ENCODE measurements around the gene HCST.

GRCh38 chr19:35901854-35902661 is at the start of gene HCST:
- TF ChIP-seq CTCF (conservative IDR thresholded peaks at IDR 0.05 in 1 of 2, IDR thresholded peaks at IDR 0.05 in 1 of 2; ENCODE audit: extremely low read depth in 1 of 2, insufficient read depth in 1 of 2, low read depth in 1 of 2, low read length in 2 of 2) (no peak), EZH2 (IDR thresholded peaks at IDR 0.05; ENCODE audit: borderline replicate concordance, low read length) (no peak)

Data from mammary epithelial cell (primary cell).